GM18502 (cell line): ENCODE results near the gene MAP2K3.
A peak's percentile ranks its signal among the peaks of the same experiment; 100 is the strongest.
"Not testable (repeated sequence)": the region's sequence is repeated elsewhere in the genome, so short reads cannot be mapped to it uniquely, and the experiment has no call there.

Experiments
- ATAC-seq: cut with Tn5 transposase; IDR thresholded peaks from one replicate; pipeline ENCODE4 v1.9.1; 2021; ENCODE audit warnings: mild to moderate bottlenecking; ENCODE audit not compliant: unreplicated experiment, poor library complexity

The MAP2K3 gene

DNA sequence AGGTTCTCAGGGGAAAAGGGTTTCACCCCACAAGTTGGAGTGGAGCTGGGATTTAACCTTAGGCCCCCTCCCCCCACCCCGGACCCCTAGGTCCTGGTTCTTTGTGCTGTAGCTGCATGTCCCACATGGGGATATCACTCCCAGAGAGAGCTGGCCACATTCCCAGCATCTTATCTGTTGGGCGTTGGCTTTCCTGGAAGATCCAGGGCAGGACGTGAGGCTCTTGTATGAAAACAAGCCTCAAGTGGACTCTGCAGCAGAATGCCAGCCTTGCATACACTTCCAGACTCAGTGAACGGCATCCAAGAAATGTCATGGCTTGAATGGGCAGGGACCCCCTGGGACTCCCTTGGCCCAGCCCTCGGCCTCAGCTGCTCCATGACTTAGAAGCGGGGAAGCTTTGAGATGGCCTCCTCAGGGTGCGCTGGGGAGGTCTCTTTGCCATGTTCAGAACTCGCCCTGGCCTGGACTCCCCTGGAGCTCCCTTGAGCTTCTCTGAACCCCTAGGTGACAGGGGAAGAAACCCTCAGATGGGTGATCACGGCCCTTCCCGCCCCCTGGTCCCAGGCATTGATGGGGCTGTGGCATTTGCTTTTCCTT, 62.2 kb downstream of the MAP2K3 start:
- ATAC-seq, result not testable (repeated sequence)

DNA sequence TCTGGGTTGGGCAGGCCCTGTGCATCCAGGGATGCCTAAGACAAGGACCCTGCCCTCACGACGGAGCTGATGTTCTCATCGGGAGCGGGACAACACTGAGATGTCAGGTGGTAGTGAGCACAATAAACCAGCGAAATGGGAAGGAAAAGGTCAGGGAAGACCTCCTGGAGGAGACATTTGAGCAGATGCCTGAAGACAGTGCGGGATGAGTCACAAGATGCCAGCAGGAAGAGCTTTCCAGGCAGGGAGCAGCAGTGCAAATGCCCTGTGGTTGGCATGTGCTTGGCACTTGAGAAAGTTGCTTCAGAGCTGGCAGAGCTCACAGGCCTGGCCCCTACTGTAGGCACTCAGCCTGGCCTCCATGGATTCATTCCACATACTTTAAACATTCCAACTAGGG, 63.1 kb downstream of the MAP2K3 start:
- not testable (repeated sequence) for ATAC-seq

DNA sequence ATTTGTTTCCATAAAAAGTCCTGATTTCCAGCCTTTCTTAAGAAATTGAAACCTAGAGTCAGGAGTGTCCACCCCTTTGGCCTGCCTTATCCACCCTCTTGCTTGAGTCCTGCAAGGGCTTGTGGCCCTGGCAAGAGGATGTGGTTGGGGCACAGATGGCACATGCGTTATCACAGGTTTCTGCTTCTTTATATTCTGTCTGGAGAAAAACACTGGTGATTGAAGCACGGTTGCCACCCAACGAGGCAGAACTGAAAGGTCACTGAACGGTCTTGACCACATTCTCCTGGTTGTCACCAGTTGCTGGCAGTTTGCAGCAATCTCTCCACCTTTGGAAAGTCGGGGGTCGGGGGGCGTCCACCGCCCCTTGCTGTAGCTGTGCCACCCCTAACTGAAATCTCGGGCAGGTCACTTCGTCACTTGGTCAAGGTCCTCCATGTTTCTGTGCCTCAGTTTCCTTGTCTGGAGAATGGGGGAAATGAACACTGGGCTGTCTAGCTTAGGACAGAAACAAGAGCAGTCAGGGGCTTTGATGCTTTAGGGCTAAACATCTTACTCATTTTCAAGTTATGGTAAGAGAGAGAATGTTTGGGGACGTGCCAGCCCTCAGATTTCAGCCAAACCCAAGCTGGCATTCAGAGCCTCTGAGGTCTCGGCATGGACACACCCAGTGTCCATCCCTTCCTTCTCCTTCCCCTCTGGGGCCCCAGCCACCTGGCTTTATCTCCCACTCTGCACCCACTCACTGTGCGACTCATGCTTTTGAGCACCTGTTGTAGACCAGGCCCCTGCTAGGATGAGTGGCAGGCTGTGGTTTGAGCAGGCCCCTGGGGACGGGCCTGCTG, 63.8 kb downstream of the MAP2K3 start:
- peak; percentile 73 for ATAC-seq

DNA sequence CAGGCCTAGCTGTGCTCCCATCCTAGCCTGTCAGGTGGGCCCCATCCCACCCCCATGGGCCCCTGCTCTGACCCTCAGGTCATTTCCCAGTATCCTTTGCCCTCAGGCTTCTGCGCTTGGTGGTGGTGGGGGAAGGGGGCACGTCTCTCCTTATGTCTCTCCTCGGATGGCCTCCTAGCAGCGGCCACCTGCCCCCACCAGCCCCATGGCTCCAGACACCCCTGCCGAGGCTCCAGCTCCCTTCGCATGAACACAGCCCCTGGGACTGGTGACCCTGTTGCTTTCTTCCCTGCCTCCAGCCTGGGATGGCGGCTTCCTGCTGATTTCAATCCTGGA, 64.4 kb downstream of the MAP2K3 start:
- not testable (repeated sequence) for ATAC-seq

DNA sequence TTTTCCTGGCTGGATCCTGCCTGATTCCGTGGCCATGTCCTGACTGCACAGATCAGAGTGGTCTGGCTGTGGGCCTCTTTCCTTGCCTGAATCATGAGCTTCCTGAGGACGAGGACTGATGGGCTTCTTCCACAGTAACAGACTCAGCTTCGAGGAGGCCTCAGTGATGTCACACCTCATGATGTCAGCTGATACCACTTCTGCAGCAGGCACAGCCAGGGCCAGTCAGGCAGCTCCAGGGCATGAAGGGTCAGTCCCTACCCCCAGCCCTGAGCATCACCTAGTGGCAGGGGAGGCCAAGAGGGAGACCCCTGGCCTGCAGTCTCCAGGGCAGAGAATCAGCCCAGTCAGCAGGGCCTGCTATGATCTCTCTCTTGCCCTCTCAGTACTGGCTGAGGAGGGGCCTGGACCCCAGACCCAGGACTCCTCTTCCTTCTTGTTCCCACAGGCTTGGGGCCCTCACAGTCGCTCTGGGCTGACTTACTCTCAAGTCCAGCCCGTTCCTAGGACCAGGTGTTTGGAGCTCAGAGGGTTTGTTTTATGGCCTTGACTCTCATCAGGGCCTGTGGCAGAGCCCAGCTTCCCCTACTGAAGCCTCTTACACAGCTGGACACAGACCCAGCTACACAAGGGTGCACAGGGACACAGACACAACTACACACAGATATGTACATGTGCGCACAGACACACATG, 65.0 kb downstream of the MAP2K3 start:
- not testable (repeated sequence) for ATAC-seq

DNA sequence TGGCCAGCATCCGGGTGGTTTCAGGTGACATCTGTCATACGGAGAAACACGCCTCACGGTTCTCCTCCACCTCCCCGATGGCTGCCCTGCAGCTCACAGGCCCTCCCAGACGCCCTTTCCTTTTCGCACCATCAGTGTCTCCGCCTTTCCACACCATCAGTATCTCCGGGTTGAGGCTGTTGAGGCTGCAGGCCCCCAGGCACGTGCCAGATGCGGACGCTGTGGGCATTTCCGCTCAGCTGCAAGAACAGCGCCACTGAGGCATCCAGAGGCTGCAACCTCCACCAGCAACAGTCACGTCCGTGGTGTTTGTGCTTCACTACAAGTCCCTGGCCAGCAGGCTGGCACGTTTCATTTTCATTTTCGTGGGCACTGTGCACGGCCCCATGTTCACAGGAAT, 66.0 kb downstream of the MAP2K3 start:
- ATAC-seq, result not testable (repeated sequence)

DNA sequence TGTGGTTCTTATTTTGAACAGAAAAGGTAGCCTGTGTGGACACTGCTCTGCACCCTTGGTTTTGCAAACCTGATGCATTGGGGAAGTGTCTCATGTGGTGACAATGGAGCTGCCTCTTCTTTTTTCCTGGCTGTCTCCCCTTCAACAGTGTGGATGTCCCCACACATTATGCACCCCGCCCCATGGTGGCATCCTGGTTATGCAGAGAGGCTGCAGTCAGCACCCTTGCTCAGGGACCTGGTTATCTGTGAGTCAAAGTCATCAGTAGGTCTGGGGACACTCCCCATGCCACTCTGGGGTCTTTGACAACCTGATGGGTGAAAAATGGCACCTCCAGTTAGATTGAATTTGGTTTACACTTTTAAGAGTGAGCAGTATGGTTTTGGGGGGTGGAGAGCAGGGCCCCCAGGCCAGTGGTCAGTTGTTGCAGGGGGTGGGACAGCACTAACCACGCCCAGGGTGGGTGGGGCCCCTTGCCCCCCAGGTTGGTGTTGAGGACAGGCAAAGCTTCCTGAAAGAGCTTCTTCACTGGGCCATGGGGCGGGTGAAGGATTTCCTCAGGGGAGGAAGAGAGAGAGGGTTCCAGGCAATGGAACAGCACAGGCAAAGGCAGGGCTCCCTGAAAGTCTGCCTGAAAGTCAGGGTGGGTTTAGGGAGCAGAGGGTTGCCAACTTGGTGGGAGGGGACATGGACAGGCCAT, 67.0 kb downstream of the MAP2K3 start:
- ATAC-seq, result no peak

DNA sequence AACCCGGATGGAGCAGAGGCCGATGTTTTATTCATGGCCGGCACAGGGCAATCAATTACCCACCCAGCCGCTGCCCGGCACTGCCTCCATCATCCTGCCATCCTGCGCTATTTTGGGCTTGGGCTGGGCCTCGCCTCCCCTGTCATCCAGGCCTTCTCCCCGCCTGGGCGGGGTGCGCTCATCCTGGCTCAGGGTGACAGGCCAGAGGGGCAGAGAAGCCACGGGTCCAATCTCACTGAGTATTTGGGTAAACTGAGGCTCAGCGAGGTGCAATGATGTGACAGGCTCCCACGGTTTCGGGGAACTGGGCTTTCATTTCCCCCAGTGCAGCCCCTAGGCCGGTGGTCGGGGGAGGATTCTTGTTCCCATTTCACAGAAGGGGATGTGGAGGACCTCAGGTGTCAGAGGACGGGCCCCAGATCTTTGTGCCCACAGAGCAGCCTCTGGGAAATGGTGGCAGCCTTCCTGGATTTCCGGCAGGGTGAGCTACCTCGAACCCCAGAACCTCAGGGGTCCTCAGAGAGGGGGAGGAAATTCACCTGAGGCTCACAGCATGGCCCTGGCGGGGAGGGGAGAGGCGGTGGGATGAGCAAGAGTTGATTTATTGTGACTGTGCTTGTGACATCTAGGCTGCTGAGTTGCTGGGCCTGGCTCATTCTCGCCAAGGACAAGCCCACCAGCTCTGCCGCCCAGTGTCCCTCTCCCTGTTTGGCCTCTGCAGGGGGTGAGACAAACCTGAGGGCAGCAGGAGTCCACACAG, 67.9 kb downstream of the MAP2K3 start:
- ATAC-seq, result no peak

DNA sequence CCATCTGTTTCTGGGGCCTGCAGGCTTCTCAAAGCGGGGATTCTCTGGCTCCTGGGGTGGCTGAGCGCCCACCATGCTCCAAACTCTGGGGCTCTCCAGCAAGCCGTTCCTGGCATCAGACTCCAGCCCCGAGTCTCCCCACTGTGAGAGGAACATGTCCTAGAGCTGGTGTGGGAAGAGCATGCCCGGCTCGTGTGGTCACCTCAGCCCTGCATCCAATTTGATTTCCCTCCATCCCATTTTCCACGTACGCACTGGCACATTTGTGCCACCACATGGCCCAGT, 68.4 kb downstream of the MAP2K3 start:
- no peak for ATAC-seq

DNA sequence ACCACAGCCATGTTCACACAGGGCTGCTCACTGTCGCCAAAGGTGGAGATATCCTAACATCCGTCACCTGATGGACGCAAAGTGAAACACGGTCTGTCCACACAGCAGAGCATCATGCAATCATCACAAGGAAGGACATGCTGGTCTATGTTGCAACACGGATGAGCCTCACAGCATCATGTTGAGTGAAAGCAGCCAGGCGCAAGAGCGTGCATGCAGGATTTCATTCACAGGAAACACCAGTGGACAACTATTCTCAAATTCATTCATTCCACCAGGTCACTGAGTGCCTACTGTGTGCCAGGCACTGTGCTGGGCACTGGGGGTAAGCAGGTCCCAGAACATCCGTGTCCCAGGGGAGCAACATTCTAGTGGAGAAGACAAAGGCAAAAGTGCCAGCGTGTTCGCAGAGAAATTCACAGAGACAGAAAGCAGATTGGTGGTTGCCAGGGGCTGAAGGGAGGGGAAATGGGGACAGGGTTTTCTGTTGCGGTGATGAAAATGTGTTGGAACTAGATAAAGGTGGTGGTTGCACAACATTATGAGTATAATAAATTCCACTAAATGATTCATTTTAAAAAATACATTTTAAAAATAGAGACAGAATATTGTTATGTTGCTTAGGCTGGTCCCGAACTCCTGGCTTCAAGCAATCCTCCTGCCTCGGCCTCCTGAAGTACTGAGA, 69.0 kb downstream of the MAP2K3 start:
- no peak for ATAC-seq

DNA sequence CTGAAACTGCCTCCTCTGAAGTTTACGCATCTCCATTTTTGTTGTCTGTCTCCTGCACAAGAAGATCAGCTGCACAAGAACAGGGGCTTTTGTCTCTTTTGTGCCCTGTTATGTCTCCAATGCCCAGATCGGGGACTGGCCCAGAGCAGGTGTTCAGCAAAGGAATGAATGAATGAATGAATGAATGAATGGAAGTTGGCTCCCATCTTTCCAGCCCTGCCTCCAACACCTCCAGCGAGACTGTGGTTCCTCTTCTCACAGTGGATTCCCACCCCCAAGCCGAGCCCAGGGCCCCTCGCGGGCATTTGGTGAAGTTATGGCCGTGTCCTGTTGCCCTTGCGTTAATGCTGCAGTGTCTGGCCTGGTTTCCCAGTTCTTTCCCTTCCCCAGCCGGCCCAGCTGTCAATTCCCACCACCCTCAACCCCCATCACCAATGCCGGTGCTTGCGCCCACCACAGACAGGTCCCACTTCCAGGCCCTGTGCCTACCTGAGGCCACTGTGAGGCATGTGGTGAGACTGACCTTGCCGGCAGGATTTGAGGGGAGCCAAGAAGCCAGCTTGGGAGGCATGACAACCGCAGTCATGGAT, 70.4 kb downstream of the MAP2K3 start:
- ATAC-seq, result no peak

DNA sequence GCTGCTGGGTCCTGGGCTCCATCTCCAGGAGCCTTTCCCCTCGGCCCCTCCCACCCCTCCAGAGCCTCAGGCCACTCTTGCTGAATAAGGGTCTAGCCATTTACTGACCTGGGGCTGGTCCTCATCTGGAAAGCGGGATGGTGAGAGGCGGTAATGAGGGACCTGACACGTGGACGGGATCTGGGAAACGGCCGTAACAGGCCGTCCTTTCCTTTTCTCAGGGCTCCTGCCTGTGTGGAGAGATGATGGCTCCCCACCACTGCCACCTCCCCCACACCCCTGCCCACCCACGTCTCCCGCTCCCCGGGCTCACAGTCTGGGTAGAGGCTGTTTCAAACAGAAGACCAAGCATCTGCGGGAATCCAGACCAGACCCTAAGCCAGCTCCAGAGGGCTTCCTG, 71.1 kb downstream of the MAP2K3 start:
- no peak for ATAC-seq

DNA sequence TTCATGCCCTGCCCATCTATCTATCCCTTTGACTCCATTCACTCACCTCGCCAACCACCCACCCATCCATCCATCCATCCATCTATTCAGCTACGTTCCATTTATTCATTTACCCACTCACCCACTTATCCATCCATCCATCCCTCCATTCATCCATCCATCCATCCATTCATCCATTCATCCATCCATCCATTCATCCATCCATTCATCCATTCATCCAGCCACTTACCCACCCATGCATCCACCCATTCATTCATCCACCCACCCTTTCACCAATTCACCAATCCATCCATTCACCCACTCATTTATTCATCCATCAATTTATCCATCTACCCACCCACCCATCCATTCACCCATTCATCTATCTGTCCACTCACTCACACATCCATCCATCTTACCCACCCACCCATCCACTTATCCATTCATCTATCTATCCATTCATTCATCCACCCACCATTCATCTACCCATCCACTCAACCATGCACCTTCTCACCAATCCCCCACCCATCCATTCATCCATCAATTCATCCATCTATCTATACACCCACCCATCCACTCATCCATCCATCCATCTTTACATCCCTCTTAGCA, 72.1 kb downstream of the MAP2K3 start:
- no peak for ATAC-seq

DNA sequence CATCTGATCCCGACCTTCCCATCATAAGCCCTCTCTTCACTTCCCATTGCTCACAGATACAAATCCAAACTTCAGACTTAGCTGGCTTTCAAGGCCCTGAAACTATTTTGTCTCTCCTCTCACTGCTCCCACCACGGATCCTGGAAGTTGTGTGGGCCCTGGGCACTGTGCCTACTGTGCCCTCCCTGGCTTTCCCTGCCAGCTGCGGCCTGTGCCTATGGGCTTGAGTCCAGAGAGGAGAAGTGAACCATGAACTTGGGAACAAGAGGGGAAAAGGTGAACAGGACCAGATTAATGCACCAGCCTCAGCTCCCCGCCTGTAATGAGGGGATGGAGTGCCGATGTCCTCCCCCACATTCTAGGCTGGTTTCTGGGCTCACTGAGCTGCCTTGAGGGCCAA, 72.8 kb downstream of the MAP2K3 start:
- no peak for ATAC-seq

DNA sequence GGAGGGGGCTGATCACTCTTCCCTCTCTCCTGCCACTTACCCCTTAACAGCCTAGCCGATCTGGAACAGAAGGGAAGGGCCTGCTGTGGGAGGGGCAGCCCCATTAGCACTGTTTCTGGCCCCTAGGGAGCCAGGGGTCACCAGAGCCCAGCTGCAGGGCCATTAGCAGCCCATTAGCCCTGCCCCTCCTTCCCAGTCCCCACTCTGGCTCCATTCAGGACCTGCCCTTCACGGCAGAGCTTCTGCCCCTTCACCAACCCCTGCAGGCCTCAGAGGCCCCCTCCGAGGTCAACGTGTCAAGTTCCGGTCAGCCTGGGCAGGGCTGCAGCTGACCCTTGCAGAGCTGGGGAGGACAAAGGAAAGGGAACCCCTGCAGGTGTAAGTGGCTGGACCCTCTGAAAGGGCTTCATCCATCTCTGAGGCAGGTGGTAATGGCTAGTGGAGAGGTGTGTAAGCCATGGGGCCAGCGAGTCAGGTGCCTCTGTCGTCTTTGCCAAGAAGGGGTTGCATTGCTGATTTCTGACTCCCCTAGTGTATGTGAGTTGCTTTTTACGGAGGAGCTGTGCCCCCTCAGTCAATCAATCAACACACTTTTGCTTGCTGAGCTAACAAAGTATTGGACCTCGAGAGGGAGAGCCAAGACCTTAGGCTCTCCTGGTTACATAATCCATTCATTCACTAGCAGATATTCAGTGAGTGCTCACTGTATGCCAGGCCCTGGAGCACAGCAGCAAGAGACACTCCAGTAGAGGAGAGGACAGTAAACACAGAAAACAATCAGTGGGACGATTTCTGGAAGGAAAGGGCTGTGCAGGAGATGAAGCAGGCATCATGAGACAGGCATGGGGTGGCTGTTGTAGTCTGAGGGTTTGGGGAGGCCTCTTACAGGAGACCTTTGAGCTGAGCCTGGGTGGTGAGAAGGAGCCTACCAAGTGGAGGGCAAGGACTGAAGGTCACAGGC, 73.5 kb downstream of the MAP2K3 start:
- ATAC-seq, result no peak

DNA sequence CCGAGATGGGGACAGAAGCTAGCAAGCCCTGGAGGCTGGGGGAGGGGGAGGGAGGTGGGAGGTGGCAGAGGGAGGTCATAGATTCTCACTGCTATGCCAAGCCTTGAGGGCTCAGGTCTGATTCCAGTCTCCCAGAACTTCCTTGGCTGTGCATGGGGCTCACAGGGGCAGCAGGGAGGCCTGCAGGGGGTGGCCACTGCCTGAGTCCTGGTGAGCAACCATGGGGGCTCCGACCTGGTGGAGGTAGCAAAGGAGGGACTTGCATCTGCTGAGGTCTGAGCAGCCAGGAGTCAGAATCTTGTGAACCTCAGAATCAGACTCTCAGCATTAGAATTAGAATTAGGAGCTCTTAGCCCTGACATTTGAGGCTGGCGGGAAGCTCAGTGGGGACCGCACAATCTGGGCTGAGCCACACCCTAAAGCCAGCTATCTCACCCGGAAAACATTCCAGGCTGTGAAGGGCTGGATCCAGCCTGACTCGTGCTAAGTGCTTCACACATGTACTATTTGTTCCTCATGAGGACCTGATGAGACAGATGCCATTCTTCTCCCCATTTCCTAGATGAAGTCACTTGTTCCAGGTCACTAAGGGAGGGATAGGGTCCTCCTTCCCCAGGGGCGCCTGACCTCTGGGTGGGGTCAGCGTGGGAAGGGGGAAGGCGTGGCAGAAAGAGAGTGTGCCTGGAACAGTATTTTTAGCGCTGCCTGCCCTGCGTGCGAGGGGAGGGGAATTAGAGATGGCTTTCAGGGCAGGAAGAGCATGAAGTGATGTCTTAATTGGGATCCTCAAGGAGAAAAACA, 74.4 kb downstream of the MAP2K3 start:
- ATAC-seq, result no peak

DNA sequence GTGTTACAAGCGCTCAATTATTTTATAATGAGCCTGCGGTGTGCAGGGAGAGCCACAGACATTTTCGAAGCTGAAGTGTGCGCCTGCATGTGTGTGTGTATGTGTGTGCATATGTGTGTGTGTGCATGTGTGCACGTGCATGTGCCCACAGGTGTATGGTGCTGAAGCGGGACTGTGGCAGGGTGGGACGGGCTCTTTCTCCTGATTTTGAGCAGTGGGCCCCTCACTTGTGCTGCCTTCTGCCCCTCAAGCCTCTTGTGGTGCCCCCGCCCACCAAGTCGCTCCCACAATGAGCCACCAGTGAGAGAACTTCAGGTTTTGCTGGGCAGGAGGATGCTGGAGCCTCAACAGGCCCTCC, 75.0 kb downstream of the MAP2K3 start:
- no peak for ATAC-seq
